NCI-H2227 treated with DMSO at 0.1 percent for 48 hours (cell line): ENCODE data around the gene TMEM178B.
A peak's percentile ranks its signal among the peaks of the same experiment; 100 is the strongest.
"Not testable (repeated sequence)": the region's sequence is repeated elsewhere in the genome, so short reads cannot be mapped to it uniquely, and the experiment has no call there.

Source experiments
- DNase-seq: peaks from one replicate; lab custom pipeline; 2025; lab: John Stamatoyannopoulos, UW

Gene TMEM178B

DNA sequence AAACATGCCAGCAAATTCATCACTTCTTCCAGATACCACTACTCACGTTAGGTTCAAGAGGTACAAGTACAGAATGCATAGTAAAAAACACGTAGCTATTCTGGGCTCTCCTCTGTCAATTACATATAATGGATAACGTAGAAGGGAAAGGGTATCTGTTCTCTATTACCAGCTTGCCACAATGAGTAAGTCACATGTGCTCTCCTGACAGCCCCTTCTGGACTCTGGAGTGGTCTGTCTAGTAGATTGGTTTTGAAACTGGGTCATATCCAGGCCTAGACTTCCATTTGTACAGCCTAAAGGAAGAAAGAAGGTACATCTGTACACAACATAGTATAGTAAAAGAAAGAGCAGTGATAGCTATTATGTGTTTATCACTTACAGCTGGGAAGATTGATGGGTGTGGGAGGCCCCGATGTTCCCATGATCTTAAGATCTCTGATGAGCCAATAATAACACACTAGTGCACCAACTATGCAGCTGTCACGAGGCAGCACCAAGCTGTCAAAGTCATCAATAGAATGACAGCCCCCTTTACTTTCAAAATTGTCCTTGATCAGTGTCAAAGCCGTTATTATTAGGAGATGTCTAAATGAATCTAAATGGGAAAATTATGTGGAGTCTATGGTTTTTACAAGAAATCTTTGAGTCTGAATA is 315.4 kb downstream of the TMEM178B start:
- peak; percentile 71 for DNase-seq

DNA sequence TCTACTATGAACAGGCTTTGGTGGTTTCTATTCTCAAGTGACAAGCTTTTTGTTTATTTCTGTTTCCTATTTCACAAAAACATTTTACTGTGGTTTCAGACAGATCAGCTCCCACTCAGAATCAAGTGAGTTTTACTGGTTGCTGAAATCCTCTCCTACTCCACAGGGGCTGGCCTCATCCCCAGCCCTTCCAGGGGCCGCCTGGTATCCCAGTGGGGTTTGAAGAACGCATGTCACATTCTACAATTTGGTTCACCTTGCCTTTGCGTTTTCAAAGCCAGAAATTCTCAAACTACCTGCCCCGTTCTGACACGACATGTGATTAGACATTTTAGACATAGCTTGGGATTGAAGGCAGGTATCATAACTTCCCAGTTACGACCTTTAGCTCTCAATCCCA is 316.5 kb downstream of the TMEM178B start:
- DNase-seq, result no peak

DNA sequence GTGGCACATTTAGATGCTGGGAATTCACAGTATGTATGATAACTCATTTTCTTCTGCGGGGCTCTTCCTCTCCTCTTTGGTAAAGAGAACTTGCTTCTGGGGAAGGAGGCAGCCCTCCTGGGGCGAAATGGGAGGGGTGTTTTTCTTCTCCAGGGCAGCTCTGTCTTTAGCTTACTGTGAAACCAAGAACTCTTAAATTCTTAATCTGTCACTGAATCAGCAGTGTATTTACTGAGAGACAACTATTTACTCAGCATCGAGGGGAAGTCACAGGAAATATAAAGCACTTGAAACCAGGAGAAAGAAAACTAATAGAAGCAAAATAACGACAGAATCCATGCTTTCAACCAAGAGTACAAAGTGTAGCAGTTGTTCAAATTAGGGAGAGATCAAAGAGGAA is 319.2 kb downstream of the TMEM178B start:
- no peak for DNase-seq

DNA sequence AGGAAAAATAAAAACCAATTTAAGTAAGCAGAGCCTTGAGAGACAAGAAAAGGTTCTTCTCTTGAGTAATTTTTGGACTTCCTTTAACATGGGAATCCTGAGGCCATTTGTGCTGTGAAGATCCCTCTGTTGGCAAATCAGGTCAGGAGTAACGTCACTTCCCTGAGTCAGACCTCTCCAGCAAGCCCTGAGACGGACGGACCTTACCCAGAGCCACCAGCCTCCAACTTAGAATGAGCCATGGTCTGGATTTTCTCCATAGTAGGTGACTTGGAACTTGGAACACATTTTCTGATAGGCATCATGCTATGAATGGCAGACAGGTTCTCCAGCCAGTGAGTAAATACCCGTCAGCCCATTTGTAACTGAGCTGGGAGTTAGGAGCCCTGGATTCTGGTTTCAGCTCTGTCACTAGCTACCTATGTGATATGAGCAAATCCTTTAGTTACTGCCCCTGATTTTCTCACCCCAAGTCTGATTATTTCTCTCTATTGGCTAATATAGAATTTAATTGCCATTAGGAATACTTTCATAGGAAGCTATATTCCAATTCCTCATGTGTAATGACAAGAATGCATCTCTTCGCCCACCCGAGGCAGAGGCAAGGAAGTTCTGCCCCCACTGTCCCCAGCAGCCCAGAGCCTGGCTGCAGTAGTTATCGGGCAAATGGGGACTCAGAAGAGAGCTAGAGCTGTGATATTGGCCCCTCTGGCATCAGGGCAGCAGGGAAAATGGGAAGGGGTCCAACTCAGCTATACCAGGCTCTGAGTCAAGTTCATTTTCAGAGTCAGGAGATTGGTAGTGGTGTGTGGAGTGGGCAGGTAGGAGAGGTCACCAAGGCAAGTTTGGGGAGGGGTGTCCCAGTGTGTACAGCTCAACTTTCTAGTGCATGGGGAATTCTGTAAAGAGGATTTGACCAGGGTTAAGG is 323.6 kb downstream of the TMEM178B start:
- no peak for DNase-seq

DNA sequence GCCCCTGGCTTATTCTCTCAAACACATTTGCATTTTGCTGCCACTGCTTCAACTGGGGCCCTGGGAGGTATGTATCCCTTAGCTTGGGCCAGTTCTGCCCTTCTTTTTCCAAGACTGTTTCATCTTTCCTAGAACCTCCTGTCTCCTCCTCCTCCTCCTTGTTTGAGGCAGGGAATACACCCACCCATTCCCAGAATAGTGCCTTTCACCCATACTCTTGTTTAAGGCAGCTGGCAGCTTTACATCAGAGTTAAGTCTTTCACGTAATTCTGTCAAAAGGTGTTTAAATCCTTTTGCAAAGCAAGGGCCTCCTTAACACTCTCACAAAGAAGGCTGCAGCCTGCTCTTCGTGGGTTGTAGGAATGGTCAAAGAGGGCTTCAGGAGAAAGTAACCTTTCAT is 326.5 kb downstream of the TMEM178B start:
- no peak for DNase-seq

DNA sequence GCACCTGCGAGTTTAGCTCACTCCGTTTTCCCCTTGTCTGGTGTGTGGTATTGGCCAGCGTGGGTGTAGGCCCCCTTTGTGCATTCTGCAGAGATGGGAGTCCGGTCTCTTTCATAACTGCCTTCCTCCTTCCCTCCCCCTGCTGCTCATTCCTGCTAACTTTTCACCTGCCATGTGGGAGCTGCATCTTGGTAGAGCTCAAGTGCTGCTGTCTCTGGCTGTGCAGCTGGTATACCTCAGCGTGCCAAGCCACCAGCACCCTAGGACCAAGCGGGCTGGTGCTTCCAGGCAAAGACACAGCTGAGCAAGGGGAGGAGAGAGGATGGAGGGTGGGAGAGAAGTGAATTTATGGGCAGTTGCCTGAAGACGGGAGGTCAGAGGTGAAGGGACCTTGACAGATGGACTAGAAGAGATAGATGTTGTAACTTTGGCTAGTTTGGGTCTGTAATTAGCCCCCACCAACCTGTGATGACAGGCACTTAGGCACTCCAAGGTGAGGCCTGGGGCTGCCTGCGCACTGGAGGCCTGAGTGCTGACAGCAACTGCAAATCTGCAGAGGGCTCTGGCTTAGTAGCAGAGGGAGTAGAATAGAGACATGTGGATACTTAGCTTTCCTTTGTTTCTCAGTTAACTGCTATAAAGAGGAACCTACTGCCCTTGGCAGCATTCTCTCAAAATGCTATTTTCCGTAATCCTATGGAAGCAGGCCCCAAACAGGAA is 328.6 kb downstream of the TMEM178B start:
- no peak for DNase-seq

DNA sequence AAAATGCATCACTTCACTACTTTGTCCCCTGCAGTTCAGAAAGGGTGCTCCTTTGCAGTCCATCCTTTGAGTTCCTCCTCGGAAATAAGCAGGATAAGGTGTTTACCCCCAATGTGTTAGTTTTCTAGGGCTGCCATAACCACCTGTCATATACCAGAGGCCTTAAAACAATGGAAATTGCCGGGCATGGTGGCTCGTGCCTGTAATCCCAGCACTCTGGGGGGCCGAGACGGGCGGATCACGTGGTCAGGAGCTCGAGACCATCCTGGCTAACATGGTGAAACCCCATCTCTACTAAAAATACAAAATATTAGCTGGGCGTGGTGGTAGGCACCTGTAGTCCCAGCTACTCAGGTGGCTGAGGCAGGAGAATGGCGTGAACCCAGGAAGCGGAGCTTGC is 330.0 kb downstream of the TMEM178B start:
- DNase-seq, result not testable (repeated sequence)

DNA sequence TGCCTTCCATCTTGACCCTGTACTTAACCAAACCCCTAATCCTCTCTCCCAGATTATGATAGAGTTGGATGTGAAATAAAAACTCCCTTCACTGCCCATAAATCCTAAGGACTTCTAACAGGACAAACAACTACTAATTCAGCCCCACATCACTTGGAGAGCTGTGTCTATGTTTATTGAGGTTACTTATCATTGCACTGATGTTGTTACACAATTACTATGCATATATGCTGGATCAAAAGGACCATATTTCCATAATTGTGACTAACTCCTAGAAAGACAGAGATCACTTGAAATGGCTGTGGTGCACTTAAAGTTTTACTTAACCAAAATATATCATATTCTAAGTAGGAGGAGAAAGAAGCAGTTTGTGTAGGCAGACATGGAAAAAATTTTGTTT is 332.5 kb downstream of the TMEM178B start:
- no peak for DNase-seq

DNA sequence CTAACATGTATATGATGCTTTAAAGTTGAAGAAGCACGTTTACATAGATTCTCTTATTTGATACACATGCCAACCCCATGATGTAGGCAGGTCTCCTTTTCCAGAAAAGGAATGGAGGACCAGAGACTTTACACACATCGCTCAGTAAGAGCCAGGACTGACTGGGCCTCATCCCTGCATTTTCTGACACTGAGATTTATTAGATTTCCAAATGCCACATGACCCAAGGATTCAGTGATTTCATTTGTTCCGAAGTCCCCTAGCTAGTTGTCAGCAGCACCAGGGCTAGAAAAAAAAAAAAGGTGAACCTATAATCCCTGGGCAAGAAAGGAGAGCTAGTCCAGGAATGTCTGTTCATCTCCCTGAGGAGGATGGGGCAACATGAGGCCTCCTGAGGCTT is 334.0 kb downstream of the TMEM178B start:
- DNase-seq, result no peak

DNA sequence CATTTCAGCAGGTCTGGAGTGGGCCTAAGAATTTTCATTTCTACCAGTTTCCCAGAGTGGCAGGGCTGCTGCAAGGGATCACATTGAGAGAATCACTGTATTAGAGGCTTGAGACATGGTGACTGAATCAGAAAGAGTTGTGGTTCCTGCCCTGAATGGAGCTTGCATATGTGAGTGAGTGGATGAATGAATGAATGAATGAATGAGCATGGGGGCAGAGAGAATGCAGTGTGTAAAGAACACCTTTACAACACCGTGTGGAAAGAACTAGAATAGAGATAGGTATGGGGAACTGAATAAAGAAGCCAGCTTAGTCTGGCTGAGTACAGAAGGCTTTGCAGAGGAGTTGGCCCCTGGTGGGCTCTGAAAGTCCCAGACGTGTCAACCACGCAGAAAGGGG is 334.6 kb downstream of the TMEM178B start:
- DNase-seq, result no peak

DNA sequence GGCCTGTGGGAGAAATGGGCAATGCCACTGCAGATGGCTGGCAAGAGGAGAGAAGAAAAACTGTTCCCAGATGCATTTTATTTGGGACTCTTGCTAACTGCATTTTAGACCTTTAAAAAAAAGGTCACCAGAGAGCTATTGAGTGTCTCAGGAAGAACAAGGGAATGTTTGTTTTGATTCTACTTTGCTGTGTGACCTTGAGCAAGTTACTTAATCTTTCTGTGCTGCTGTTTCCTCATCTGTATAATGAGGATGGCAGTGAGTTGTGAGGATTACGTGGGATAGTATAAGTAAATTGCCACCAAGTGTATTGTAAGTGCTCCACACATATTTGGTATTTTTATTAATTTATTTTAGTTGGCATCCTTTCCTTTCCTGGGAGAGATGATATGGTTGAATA is 335.4 kb downstream of the TMEM178B start:
- DNase-seq, result no peak

DNA sequence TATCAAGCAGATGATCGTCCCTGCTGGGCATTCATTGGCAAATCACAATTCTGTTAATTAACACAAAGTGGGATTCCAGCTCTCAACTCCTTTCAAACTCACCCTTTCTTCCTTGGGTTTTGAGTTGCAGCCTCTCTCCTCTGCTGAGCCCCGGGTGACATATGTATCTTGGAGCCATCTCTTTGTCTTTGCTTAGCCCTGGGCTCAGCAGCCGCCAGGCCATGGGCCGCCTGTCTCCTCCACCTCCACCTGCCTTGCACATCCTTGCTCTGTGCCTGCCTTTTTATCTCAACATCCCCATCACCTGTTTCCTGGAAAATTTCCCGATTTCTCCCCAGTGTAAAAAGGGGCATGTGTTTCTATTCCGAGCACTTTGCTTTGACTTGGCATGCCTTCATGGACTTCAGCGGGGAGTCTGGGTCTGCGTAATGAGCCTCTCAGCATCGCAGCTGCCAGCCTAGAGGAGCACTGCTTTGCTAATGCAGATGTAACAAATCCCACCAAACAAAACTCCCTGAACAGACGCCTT is 336.0 kb downstream of the TMEM178B start:
- peak; percentile 70 for DNase-seq

DNA sequence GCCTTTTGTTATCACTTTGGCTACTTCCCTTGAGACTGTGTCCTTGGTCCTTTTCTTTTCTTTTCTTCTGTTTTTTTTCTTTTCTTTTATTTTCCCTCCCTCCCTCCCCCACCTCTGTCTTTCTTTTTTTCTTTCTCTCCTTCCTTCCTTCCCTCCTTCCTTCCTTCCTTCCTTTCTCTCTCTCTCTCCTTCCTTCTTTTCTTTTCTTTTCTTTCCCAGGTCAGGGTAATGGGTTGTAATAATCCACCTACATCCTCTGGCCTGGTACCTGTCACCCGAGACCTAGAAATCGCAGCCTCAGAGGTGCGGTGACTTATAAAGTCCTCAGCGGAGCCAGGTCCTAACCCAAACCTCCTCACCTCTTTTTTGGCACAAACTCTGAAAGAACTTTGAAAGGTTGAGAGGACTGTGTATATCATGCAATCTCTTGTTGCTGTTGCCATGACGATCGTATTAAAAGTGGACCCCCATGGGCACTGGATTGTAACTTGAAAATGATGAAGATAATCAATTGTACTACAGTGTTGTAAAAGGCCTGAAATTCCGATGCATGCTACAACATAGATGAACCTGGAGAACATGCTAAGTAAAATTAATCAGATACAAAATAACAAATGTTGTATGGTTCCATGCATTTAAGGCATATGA is 336.6 kb downstream of the TMEM178B start:
- no peak for DNase-seq

DNA sequence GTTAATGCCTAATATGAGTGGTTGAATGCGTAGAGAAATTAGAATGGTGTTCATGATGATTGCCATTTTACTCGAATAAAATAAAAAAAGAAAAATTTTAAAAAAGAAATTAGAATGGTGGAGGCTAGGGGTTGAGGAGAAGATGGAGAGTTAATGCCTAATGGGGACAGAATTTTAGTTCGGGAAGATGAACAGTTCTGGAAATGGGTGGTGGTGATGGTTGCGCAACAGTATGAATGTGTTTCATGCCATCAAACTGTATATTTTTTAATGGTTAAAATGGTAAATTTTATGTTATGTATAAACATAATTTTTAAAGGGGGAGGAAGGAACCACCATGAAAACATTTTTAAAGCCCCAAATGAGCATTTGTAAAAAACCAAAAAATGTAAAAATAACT is 337.3 kb downstream of the TMEM178B start:
- DNase-seq, result no peak

DNA sequence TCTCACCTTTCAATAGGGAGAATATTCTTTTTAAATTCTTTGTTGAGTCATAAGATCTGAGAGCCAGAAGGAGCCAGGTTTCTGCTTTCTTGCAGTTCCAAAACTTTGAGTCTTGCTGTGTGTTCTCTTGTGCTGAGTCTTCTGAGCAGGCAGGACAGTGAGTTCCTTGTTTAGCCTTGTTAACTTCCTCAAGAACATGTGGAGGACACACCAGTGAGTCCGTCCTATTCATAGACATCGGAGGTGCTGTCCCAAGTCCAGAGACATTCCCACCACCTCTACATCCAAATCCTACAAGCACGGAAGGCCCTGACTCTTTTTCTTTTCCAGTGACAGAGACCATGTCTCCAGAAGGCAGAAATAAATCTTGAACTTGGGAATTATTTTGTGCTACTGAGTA is 342.1 kb downstream of the TMEM178B start:
- no peak for DNase-seq

DNA sequence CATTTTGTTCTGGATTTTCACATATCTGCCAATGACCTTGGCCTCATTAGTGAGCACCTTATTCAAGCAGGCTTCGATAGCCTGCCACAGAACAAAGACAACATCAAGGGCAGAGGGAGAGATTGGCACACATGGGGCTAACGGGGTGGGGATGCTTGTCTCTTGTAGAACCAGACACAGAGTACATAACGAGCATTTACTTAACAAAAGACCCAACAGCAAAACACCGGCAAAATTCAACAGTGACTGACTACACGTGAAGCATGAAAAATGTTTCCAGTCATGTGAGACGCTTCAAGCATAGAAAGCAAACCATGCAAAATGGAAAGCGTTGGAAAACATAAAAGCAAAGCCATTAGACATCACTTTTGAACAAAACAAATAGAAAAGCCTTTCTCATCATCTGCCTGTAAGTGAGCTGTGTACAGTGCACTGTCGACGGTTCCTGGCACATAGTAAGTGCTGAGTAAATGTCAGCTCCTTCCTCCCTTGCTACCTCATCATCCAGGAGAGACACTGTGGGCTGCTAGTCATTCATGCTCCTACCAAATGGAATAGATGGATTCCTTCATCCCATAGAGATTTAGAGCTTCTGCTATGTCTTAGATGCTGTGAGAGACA is 342.9 kb downstream of the TMEM178B start:
- no peak for DNase-seq

DNA sequence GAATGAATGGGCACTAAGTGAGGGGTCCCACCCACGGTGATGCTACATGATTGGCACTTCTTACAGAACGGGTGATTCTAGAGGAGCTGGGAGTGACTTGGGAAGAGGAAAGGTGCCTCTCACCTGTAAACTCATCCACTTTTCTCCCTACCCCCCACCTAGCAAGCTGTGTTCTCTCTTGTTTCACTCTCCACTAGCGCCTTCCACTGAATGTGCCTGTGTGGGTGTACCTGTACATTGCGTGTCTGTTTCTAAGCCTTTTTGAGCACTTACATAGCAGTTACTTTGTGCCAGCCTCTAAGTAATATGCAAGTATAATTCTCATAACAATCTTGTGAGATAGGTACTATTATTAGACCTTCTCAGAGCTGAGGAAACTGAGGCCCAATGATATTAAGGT is 343.6 kb downstream of the TMEM178B start:
- no peak for DNase-seq

DNA sequence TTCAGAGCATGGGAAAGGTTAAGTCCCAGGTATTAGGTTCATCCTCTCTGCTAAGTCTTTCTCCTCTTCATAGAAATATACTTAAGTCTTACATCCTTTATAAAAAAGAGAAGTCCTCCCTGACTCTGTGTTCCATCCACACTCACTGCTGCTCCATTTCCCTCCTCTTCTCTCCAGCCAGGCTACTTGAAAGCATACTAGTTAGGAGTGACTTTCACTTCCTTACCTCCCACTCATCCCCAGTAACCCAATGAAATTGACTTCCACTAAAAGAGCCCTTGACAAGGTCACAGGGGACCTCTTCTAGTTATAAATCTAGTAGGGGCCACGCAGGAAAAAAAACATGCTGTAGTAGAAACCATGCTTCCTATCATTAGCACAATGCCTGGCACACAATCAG is 344.2 kb downstream of the TMEM178B start:
- no peak for DNase-seq

DNA sequence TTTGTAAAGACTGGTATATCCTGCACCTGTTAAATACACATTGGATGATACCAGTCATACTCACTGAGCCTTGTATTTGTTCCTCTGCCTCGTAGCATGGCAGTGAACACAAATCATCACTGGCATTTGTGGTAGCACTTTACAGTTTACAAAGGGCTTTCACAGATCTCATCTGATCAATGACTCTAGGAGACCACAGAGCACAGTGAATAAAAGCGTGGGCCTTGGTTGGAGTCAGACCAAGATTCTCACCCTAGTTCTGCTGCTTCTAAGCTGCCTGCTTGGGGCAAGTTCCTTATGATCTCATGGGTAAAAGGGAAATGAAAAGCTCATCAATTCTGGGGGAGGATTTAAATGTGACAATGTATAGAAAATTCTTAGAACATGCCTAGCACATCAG is 347.4 kb downstream of the TMEM178B start:
- no peak for DNase-seq

DNA sequence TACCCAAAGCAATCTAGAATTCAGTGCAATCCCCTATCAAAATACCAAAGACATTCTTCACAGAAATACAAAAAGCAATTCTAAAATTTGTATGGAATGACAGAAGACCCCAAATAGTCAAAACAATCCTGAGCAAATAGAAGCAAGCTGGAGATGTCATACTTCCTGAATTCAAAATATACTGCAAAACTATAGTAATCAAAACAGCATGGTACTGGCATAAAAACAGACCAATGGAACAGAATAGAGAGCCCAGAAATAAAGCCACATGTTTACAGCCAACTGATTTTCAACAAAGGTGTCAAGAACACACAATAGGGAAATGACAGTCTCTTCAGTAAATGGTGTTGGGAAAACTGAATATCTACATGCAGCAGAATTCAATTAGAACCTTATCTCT is 353.3 kb downstream of the TMEM178B start:
- no peak for DNase-seq

DNA sequence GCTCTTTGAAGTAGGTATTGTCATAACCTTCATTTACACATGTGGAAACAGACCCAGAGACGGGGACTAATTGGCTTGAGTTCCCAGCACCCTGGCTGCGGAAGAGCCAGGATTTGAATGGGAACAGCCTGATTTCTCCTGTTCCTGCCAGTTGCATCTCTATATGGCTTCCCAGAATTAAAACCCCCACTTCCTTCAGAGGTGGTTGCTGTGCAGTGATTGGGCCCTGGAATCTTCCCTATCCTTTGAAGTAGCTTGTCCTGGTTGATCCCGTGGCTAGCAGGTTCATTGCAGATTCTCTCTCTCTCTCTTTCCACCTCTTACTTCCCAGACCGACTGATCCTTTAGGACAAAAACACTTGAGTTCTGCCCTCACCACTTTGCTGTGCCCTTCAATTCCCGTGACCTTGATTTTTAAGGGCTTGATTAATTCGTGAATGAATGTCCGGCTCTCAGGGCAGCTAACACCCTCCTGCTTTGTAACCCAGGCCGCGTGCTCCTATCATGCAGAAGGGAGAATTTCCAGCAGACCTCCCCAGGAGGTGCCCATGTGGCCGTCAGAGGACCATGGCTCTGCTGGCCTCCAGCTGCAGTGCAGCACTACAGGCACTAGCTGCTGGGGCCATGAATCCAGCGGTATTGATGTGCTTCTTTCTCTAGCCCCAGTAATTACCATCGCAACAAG is 356.7 kb downstream of the TMEM178B start:
- peak; percentile 70 for DNase-seq
